Activated B cell treated with CpG ODN at 0.5 μM for 24 hours (primary cell): ENCODE data around the gene RPUSD3. TPM values are rescaled to one million over a fixed set of nuclear protein-coding genes. Genes with fewer than 3 reads are reported as not detected.
"Not testable (repeated sequence)": the region's sequence is repeated elsewhere in the genome, so short reads cannot be mapped to it uniquely, and the experiment has no call there.

Experiments
- ATAC-seq: fragments of 200-7000 bp; cut with Tn5 transposase; one replicate; pipeline ENCODE4 v1.10.0; 2021; ENCODE audit warnings: low read depth, mild to moderate bottlenecking, moderate library complexity
- CTCF ChIA-PET: fragments of 350-600 bp; sonication (Branson Sonifier 250); formaldehyde crosslinking; loops from one replicate; lab custom pipeline; 2021; ENCODE audit warnings: antibody characterized with exemption; lab: Charles Lee
- POLR2A ChIA-PET: fragments of 350-600 bp; sonication (Branson Sonifier 250); formaldehyde crosslinking; loops from one replicate; lab custom pipeline; 2021; ENCODE audit warnings: antibody characterized with exemption; lab: Charles Lee
- DNase-seq: peaks from one replicate; pipeline ENCODE4 v3.0.0; 2022
- H3K27ac Mint-ChIP-seq: one replicate; pipeline ENCODE4 v1.8.0; 2020; ENCODE audit warnings: mixed read lengths
- H3K27me3 Mint-ChIP-seq: one replicate; pipeline ENCODE4 v1.8.0; 2021; ENCODE audit warnings: mixed read lengths
- H3K36me3 Mint-ChIP-seq: one replicate; pipeline ENCODE4 v1.8.0; 2021; ENCODE audit warnings: low read depth, mixed read lengths
- H3K4me1 Mint-ChIP-seq: one replicate; pipeline ENCODE4 v1.8.0; 2021; ENCODE audit warnings: mixed read lengths
- H3K4me3 Mint-ChIP-seq: one replicate; pipeline ENCODE4 v1.8.0; 2020; ENCODE audit warnings: mild to moderate bottlenecking, mixed read lengths
- H3K9me3 Mint-ChIP-seq: one replicate; pipeline ENCODE4 v1.8.0; 2020; ENCODE audit warnings: mixed read lengths
- intact Hi-C: fragments of 100-400 bp; cut with micrococcal nuclease; formaldehyde crosslinking; loops from one replicate; pipeline ENCODE4 v1.15.1; 2024
- total RNA-seq: library from RNA; stranded (reverse); gene quantifications from 2 replicates; pipeline ENCODE4 v1.2.3, GENCODE V29; 2022
- TF ChIP-seq, protein P1 (sequence below): fragments of 200-600 bp; IDR thresholded peaks from one replicate; pipeline ENCODE4 v1.8.0; 2022; ENCODE audit warnings: antibody characterized with exemption, mild to moderate bottlenecking

Gene RPUSD3
- total RNA-seq, 1 donor from 2014 or later, result 55.7 TPM

DNA sequence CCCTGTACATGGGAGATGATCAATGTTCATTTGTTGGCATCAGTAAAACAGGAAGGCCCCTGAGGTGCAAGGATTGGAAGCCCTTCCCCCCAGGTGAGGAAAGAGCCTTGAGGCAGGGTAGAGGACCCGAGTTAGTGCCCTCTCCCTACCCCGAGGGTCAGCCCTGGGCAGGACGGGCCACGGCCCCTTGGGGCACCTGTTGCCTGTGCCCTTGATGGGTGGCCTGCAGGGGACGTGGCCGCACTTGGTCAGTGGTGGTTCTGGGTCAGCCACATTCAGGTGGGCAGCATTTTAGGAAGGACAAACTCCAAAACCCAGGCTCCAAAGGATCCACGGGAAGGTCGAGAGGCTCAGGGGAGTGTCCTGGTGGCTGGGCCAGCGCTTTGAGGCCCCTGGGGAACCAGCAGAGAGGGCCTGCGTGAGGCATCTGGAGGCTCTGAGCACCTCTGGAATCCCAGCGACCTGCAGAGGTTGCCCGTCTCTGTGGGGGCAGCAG, 15.8 kb upstream of the RPUSD3 start:
- no peak overlapping the region for H3K27ac Mint-ChIP-seq
- ATAC-seq (no peak), DNase-seq (no peak)
- no peak overlapping the region for H3K4me3 Mint-ChIP-seq
- TF ChIP-seq, protein P1, sequence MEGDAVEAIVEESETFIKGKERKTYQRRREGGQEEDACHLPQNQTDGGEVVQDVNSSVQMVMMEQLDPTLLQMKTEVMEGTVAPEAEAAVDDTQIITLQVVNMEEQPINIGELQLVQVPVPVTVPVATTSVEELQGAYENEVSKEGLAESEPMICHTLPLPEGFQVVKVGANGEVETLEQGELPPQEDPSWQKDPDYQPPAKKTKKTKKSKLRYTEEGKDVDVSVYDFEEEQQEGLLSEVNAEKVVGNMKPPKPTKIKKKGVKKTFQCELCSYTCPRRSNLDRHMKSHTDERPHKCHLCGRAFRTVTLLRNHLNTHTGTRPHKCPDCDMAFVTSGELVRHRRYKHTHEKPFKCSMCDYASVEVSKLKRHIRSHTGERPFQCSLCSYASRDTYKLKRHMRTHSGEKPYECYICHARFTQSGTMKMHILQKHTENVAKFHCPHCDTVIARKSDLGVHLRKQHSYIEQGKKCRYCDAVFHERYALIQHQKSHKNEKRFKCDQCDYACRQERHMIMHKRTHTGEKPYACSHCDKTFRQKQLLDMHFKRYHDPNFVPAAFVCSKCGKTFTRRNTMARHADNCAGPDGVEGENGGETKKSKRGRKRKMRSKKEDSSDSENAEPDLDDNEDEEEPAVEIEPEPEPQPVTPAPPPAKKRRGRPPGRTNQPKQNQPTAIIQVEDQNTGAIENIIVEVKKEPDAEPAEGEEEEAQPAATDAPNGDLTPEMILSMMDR, result no peak
- H3K36me3 Mint-ChIP-seq, result no peaks in the 10 kb centered on the region
- H3K9me3 Mint-ChIP-seq, result no peaks in the 10 kb centered on the region
- peaks cover 9% of the 10 kb centered on the region for H3K27me3 Mint-ChIP-seq
- CTCF ChIA-PET, result no interaction called here
- peaks cover 2% of the 10 kb centered on the region for H3K4me1 Mint-ChIP-seq
- intact Hi-C loops, result no loop called here
- POLR2A ChIA-PET, result no interaction called here

DNA sequence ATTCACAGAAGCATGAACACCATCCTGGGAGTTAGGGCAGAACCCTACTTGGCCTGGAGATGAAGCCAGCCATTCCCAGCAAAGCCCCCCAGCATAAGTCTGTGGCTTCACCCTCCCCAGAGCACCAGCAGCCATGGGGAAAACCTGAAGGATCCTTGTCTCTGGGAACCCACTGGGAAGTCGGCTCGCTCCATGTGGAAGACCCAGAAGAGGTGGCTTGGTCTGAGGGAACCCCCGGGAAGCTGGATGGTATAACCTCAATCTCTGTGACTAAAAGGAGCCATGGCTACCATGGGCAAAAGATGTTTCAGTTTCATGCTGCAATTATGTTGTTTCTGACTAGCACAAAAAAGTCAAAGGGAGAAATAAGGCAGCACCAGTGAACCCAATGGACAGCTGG, 11.8 kb upstream of the RPUSD3 start:
- CTCF ChIA-PET, result no interaction called here
- no peak for ATAC-seq
- intact Hi-C loops, result no loop called here

DNA sequence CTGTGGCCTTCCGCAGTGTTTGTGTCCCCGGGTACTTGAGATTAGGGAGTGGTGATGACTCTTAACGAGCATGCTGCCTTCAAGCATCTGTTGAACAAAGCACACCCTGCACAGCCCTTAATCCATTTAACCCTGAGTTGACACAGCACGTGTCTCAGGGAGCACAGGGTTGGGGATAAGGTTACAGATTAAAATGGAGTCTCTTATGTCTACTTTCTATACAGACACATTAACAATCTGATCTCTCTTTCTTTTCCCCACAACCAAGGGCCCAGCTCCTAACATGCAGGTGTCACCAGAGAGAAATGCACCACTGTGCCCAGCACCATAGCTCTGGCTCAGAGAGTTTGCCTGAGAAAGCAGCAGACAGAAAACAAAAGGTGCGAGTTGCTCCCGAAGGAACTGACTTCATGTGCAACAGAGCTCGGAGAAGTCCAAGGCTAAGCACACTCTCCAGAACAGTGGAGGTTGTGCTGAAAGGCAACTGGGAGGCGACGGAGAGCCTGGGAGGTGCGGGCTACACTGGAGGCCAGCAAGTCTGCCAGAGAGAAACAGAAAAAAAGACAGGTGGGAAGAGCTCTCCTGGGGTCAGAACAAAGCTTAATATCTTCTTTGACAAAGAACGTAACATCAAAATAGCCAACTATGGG, 10.6 kb upstream of the RPUSD3 start:
- intact Hi-C loops, H3K36me3 Mint-ChIP-seq, POLR2A ChIA-PET, DNase-seq, H3K4me3 Mint-ChIP-seq, CTCF ChIA-PET, H3K4me1 Mint-ChIP-seq, ATAC-seq, H3K27ac Mint-ChIP-seq, H3K9me3 Mint-ChIP-seq: not testable (repeated sequence)
- peaks cover 10% of the 10 kb centered on the region for H3K27me3 Mint-ChIP-seq

More for the DNA sequence above, 11.8 kb upstream of the RPUSD3 start:
- Mint-ChIP-seq H3K27me3 (peaks cover 10% of the 10 kb centered on the region), H3K27ac (no peak overlapping the region), H3K9me3 (no peaks in the 10 kb centered on the region), H3K4me3 (no peak overlapping the region), H3K4me1 (no peaks in the 10 kb centered on the region), H3K36me3 (no peaks in the 10 kb centered on the region)
- no peak for DNase-seq
- POLR2A ChIA-PET, result no interaction called here
- TF ChIP-seq, protein P1, result no peak

- ChIA-PET POLR2A (no interaction called here), CTCF (no interaction called here)
- Mint-ChIP-seq H3K27ac (no peak overlapping the region), H3K27me3 (peaks cover 10% of the 10 kb centered on the region), H3K36me3 (no peaks in the 10 kb centered on the region), H3K4me3 (no peak overlapping the region), H3K4me1 (no peaks in the 10 kb centered on the region), H3K9me3 (no peaks in the 10 kb centered on the region)
- no peak for ATAC-seq
- DNase-seq, result no peak
- TF ChIP-seq, protein P1, result no peak
- intact Hi-C loops, result no loop called here
Observed at GRCh38 chr3:9852528-9852927, 8.7 kb upstream of the RPUSD3 start.

DNA sequence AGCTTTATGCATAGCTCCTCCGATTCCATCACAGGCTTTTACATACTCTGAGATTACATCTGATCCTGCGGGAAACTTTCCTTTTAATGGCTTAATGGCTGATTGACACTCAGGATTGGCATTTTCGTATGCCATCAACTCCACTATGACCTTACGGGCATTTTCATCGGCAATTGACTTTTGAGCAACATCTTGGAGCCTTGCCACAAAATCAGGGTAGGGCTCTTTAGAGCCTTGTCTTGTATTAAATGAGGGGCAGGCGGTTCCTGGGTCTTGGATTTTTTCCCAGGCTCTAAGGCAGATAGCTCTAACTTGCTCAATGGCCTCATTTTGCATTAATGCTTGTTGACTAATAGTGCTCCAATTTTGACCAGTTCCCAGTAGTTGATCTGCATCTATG, 8.1 kb upstream of the RPUSD3 start:
- H3K27ac Mint-ChIP-seq, POLR2A ChIA-PET, CTCF ChIA-PET, H3K9me3 Mint-ChIP-seq, H3K36me3 Mint-ChIP-seq, intact Hi-C loops, DNase-seq, H3K4me1 Mint-ChIP-seq, H3K4me3 Mint-ChIP-seq, ATAC-seq: not testable (repeated sequence)
- peaks cover 10% of the 10 kb centered on the region for H3K27me3 Mint-ChIP-seq

DNA sequence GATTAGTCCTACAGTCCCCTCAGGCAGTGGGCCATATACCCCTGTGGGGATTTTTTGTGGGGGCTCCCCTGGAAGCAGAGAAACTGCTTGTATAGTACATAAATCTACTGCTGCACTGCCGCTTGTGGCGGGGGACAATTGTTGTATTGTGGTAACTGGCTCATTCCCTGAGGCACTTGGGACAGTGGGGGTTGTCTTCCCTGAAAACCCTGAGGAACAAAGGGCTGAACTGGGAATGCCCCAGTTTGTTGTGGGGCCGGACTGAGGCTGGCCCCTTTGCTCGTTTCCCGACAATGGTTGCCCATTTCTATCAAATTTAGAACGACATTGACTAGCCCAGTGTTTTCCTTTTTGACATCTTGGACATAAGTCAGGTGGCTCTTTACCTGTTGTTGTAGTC, 7.6 kb upstream of the RPUSD3 start:
- H3K27me3 Mint-ChIP-seq, result peaks cover 10% of the 10 kb centered on the region
- intact Hi-C loops, CTCF ChIA-PET, H3K36me3 Mint-ChIP-seq, H3K9me3 Mint-ChIP-seq, H3K4me3 Mint-ChIP-seq, H3K4me1 Mint-ChIP-seq, POLR2A ChIA-PET, DNase-seq, ATAC-seq, H3K27ac Mint-ChIP-seq: not testable (repeated sequence)

- H3K36me3 Mint-ChIP-seq, ATAC-seq, POLR2A ChIA-PET, H3K4me1 Mint-ChIP-seq, H3K27ac Mint-ChIP-seq, H3K9me3 Mint-ChIP-seq, H3K4me3 Mint-ChIP-seq, DNase-seq: not testable (repeated sequence)
- CTCF ChIA-PET, result interaction anchor here (0.6 to 1.4 kb wide), 3 partner anchors 33 to 82 kb away, joined by 3 to 4 read pairs (median 3); no protein-coding TSS in a partner anchor
- peaks cover 10% of the 10 kb centered on the region for H3K27me3 Mint-ChIP-seq
- intact Hi-C loops, result loop anchor here (2.0 kb wide), 1 partner anchor 890 kb away; no protein-coding TSS in a partner anchor
Observed at GRCh38 chr3:9848860-9849259, 5.1 kb upstream of the RPUSD3 start.

- POLR2A ChIA-PET, result not testable (repeated sequence)
- peaks cover 10% of the 10 kb centered on the region for H3K4me1 Mint-ChIP-seq
- intact Hi-C loops, result loop anchor here (2.0 kb wide), 1 partner anchor 891 kb away; no protein-coding TSS in a partner anchor
Observed at GRCh38 chr3:9847870-9848269, 4.1 kb upstream of the RPUSD3 start.

More at GRCh38 chr3:9847870-9848269, 4.1 kb upstream of the RPUSD3 start:
- not testable (repeated sequence) for H3K9me3 Mint-ChIP-seq, ATAC-seq, H3K27me3 Mint-ChIP-seq, DNase-seq, H3K4me3 Mint-ChIP-seq, H3K27ac Mint-ChIP-seq, H3K36me3 Mint-ChIP-seq
- CTCF ChIA-PET, result interaction anchor here (0.7 kb wide), 1 partner anchor 46 kb away, joined by 3 read pairs; no protein-coding TSS in a partner anchor
